ENCODE data around the gene TTLL10.
A peak's percentile ranks its signal among the peaks of the same experiment; 100 is the strongest.

TTLL10 gene

GRCh38 chr1:1232208-1232795 lies 58.6 kb downstream of the TTLL10 start, which contains the start of gene B3GALT6:
Gene B3GALT6, plus strand, starts transcription at chr1:1232237. Its CDS starts 42 bp downstream, at chr1:1232279.
- no peak for DNase-seq (ENCODE audit: low spot score)
- peak within 1 kb of the TSS; percentile 88 to 93 for H3K27ac ChIP-seq
- TF ChIP-seq CTCF (IDR thresholded peaks at IDR 0.05) = no peak
- peak within 1 kb of the TSS; percentile 90 for H3K4me3 ChIP-seq

- H3K4me3 ChIP-seq = peak overlapping the region; percentile 90
Observed at GRCh38 chr1:1232796-1233566, 59.3 kb downstream of the TTLL10 start.

GRCh38 chr1:1233567-1233892 lies 59.9 kb downstream of the TTLL10 start:
- no peak for TF ChIP-seq CTCF (IDR thresholded peaks at IDR 0.05)
- H3K4me3 ChIP-seq = no peak overlapping the region
- DNase-seq (ENCODE audit: low spot score) = no peak

More at GRCh38 chr1:1232796-1233566, 59.3 kb downstream of the TTLL10 start:
- H3K27ac ChIP-seq = no peak overlapping the region
- no peak for TF ChIP-seq CTCF (IDR thresholded peaks at IDR 0.05)
- no peak for DNase-seq (ENCODE audit: low spot score)

GRCh38 chr1:1234180-1234808 lies 60.6 kb downstream of the TTLL10 start:
- H3K4me3 ChIP-seq = no peak overlapping the region
- no peak for DNase-seq (ENCODE audit: low spot score)
- TF ChIP-seq CTCF (IDR thresholded peaks at IDR 0.05) = no peak
- no peak overlapping the region for H3K27ac ChIP-seq

More at GRCh38 chr1:1233567-1233892, 59.9 kb downstream of the TTLL10 start:
- H3K27ac ChIP-seq = no peak overlapping the region

- no peak for DNase-seq (ENCODE audit: low spot score)
- no peak overlapping the region for H3K4me3 ChIP-seq
- no peak for TF ChIP-seq CTCF (IDR thresholded peaks at IDR 0.05)
- H3K27ac ChIP-seq = no peak overlapping the region
Observed at GRCh38 chr1:1235016-1235744, 61.5 kb downstream of the TTLL10 start.

- DNase-seq (ENCODE audit: low spot score) = no peak
- Histone ChIP-seq H3K4me3 (no peak overlapping the region), H3K27ac (no peak overlapping the region)
- TF ChIP-seq CTCF (IDR thresholded peaks at IDR 0.05) = no peak
Observed at GRCh38 chr1:1236176-1236763, 62.6 kb downstream of the TTLL10 start.
